ENCODE data around the gene MAU2. TPM values are rescaled to one million over a fixed set of nuclear protein-coding genes. Genes with fewer than 3 reads are reported as not detected.

The MAU2 gene
- polyA plus RNA-seq, 1 donor from 2014 or later: 48.3 TPM

- Histone ChIP-seq H3K9ac (ENCODE audit: low read length) (no peak overlapping the region), H3K4me3 (ENCODE audit: low read length) (no peak overlapping the region), H3K27me3 (ENCODE audit: insufficient read depth, low read depth, low read length) (no peaks in the 10 kb centered on the region), H3K9me3 (ENCODE audit: low read length) (no peaks in the 10 kb centered on the region), H3K4me2 (ENCODE audit: low read length) (no peak overlapping the region), H3K27ac (ENCODE audit: low read length) (no peak overlapping the region), H3K79me2 (replicated peaks; ENCODE audit: insufficient read depth, low read length) (no peaks in the 10 kb centered on the region), H3K36me3 (ENCODE audit: insufficient read depth, low read length) (no peaks in the 10 kb centered on the region), H3K9me2 (ENCODE audit: insufficient read depth, low read length) (no peaks in the 10 kb centered on the region), H4K20me1 (ENCODE audit: insufficient read depth) (no peaks in the 10 kb centered on the region), H3F3A (ENCODE audit: insufficient read depth, low read length, poor library complexity, severe bottlenecking) (no peaks in the 10 kb centered on the region), H2AFZ (ENCODE audit: low read depth, low read length) (no peak overlapping the region)
- TF ChIP-seq MXI1 (conservative IDR thresholded peaks at IDR 0.05; ENCODE audit: poor library complexity, severe bottlenecking) (no peak), EZH2 (IDR thresholded peaks at IDR 0.05; ENCODE audit: borderline replicate concordance, insufficient read depth, low read length, poor library complexity, severe bottlenecking) (no peak), SMC3 (conservative IDR thresholded peaks at IDR 0.05; ENCODE audit: poor library complexity) (no peak), REST (IDR thresholded peaks at IDR 0.05; ENCODE audit: borderline replicate concordance) (no peak), POLR2AphosphoS5 (IDR thresholded peaks at IDR 0.05) (no peak), RAD21 (conservative IDR thresholded peaks at IDR 0.05) (no peak), EP300 (conservative IDR thresholded peaks at IDR 0.05; ENCODE audit: poor library complexity, severe bottlenecking) (no peak), TAF1 (IDR thresholded peaks at IDR 0.05; ENCODE audit: low read depth) (no peak)
- TF ChIP-seq, protein P1, sequence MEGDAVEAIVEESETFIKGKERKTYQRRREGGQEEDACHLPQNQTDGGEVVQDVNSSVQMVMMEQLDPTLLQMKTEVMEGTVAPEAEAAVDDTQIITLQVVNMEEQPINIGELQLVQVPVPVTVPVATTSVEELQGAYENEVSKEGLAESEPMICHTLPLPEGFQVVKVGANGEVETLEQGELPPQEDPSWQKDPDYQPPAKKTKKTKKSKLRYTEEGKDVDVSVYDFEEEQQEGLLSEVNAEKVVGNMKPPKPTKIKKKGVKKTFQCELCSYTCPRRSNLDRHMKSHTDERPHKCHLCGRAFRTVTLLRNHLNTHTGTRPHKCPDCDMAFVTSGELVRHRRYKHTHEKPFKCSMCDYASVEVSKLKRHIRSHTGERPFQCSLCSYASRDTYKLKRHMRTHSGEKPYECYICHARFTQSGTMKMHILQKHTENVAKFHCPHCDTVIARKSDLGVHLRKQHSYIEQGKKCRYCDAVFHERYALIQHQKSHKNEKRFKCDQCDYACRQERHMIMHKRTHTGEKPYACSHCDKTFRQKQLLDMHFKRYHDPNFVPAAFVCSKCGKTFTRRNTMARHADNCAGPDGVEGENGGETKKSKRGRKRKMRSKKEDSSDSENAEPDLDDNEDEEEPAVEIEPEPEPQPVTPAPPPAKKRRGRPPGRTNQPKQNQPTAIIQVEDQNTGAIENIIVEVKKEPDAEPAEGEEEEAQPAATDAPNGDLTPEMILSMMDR (IDR thresholded peaks at IDR 0.05; ENCODE audit: poor library complexity, severe bottlenecking): no peak
Observed at GRCh38 chr19:19276851-19277250, 43.8 kb upstream of the MAU2 start.

DNA sequence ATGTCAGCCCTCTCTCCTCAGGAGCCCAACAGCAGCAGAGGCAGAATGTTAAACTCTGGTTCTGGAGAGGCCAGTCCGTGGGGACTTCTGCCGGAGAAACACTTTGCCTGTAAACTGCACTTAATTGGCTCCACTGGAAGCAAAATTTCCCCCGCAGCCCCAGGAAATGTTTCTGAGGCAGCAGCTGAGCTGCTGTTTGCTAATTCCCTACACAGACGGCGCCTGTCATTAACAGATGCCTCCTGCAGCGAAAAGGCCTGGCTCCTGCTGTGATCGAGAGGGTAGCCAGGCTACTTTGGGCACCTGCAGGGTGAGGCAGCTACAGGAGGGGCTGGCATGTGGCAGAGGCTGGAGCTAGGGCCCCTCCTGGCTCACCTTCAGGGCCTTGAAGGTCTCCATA is 42.3 kb upstream of the MAU2 start:
- TF ChIP-seq EZH2 (IDR thresholded peaks at IDR 0.05; ENCODE audit: borderline replicate concordance, insufficient read depth, low read length, poor library complexity, severe bottlenecking) (no peak), TAF1 (IDR thresholded peaks at IDR 0.05; ENCODE audit: low read depth) (no peak), RAD21 (conservative IDR thresholded peaks at IDR 0.05) (no peak), EP300 (conservative IDR thresholded peaks at IDR 0.05; ENCODE audit: poor library complexity, severe bottlenecking) (no peak), MXI1 (conservative IDR thresholded peaks at IDR 0.05; ENCODE audit: poor library complexity, severe bottlenecking) (no peak), REST (IDR thresholded peaks at IDR 0.05; ENCODE audit: borderline replicate concordance) (no peak), SMC3 (conservative IDR thresholded peaks at IDR 0.05; ENCODE audit: poor library complexity) (no peak), POLR2AphosphoS5 (IDR thresholded peaks at IDR 0.05) (no peak)
- TF ChIP-seq, protein P1 (IDR thresholded peaks at IDR 0.05; ENCODE audit: poor library complexity, severe bottlenecking): no peak
- no peaks in the 10 kb centered on the region for H3K36me3 ChIP-seq (ENCODE audit: insufficient read depth, low read length)

More for the DNA sequence above, 42.3 kb upstream of the MAU2 start:
- no peaks in the 10 kb centered on the region for H3K9me2 ChIP-seq (ENCODE audit: insufficient read depth, low read length)
- H3K4me3 ChIP-seq (ENCODE audit: low read length): no peak overlapping the region
- no peaks in the 10 kb centered on the region for H3K9me3 ChIP-seq (ENCODE audit: low read length)
- no peak overlapping the region for H2AFZ ChIP-seq (ENCODE audit: low read depth, low read length)
- H3K9ac ChIP-seq (ENCODE audit: low read length): no peak overlapping the region
- H3K4me2 ChIP-seq (ENCODE audit: low read length): no peak overlapping the region
- no peaks in the 10 kb centered on the region for H3K27me3 ChIP-seq (ENCODE audit: insufficient read depth, low read depth, low read length)
- no peaks in the 10 kb centered on the region for H4K20me1 ChIP-seq (ENCODE audit: insufficient read depth)
- H3F3A ChIP-seq (ENCODE audit: insufficient read depth, low read length, poor library complexity, severe bottlenecking): no peaks in the 10 kb centered on the region
- H3K79me2 ChIP-seq (replicated peaks; ENCODE audit: insufficient read depth, low read length): no peaks in the 10 kb centered on the region
- no peak overlapping the region for H3K27ac ChIP-seq (ENCODE audit: low read length)
